Glutamatergic neuron (in vitro differentiated cells): ENCODE data around the gene RBBP7. TPM values are rescaled to one million over a fixed set of nuclear protein-coding genes. Genes with fewer than 3 reads are reported as not detected.

Experiments
- DNase-seq: peaks from one replicate; pipeline ENCODE4 v3.0.0; 2022
- H3K27ac Mint-ChIP-seq: one replicate; pipeline ENCODE4 v1.8.0; 2020; ENCODE audit warnings: mild to moderate bottlenecking, mixed read lengths, inconsistent platforms; ENCODE audit not compliant: unreplicated experiment
- H3K27me3 Mint-ChIP-seq: one replicate; pipeline ENCODE4 v1.8.0; 2020; ENCODE audit warnings: mild to moderate bottlenecking, moderate library complexity, mixed read lengths, inconsistent platforms; ENCODE audit not compliant: unreplicated experiment
- H3K36me3 Mint-ChIP-seq: one replicate; pipeline ENCODE4 v1.8.0; 2020; ENCODE audit warnings: mild to moderate bottlenecking, mixed read lengths, inconsistent platforms; ENCODE audit not compliant: unreplicated experiment
- H3K4me1 Mint-ChIP-seq: one replicate; pipeline ENCODE4 v1.8.0; 2020; ENCODE audit warnings: mild to moderate bottlenecking, low read depth, mixed read lengths, inconsistent platforms; ENCODE audit not compliant: unreplicated experiment
- H3K4me3 Mint-ChIP-seq: one replicate; pipeline ENCODE4 v1.8.0; 2020; ENCODE audit warnings: mild to moderate bottlenecking, mixed read lengths, inconsistent platforms; ENCODE audit not compliant: unreplicated experiment
- H3K9me3 Mint-ChIP-seq: one replicate; pipeline ENCODE4 v1.8.0; 2020; ENCODE audit warnings: mild to moderate bottlenecking, moderate library complexity, mixed read lengths, inconsistent platforms; ENCODE audit not compliant: unreplicated experiment
- total RNA-seq: library from RNA; stranded (reverse); fragmentation: NEBNext Ultra II Directional; extraction: Animal tissue kit (Norgen Biotek cat#: 25700); gene quantifications from one replicate; pipeline ENCODE4 v1.2.1, GENCODE V29; 2021; ENCODE audit not compliant: unreplicated experiment
- TF ChIP-seq, protein P1 (sequence below): fragments of 200-600 bp; sonication (generic); IDR thresholded peaks from one replicate; pipeline ENCODE4 v1.5.0; 2021; ENCODE audit not compliant: partially characterized antibody, unreplicated experiment

Gene RBBP7
- total RNA-seq, 1 donor from 2014 or later: 79.2 TPM

DNA sequence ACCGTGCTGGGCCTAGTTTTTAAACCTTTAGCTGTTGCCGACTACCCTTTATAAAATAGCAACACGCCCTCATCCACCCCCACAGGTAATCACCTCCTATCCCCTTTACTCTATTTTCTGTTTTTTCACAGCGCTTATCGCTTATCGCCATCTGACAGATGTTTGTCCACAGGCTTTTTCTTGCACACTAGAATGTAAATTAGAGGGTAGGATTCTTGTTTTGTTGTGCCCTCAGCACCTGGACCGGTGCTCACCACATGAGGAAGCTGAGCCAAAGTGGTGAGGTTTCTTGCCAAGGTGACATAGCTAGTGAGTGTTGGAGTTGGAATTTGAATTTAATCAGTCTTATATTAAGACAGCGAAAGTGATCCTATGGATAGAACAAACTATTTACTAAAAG, 2.9 kb upstream of the RBBP7 start:
- Mint-ChIP-seq H3K4me3 (no peak overlapping the region), H3K27me3 (peaks cover 5% of the 10 kb centered on the region), H3K9me3 (peaks cover 4% of the 10 kb centered on the region), H3K4me1 (peaks cover 6% of the 10 kb centered on the region), H3K27ac (no peak overlapping the region), H3K36me3 (no peaks in the 10 kb centered on the region)
- TF ChIP-seq, protein P1, sequence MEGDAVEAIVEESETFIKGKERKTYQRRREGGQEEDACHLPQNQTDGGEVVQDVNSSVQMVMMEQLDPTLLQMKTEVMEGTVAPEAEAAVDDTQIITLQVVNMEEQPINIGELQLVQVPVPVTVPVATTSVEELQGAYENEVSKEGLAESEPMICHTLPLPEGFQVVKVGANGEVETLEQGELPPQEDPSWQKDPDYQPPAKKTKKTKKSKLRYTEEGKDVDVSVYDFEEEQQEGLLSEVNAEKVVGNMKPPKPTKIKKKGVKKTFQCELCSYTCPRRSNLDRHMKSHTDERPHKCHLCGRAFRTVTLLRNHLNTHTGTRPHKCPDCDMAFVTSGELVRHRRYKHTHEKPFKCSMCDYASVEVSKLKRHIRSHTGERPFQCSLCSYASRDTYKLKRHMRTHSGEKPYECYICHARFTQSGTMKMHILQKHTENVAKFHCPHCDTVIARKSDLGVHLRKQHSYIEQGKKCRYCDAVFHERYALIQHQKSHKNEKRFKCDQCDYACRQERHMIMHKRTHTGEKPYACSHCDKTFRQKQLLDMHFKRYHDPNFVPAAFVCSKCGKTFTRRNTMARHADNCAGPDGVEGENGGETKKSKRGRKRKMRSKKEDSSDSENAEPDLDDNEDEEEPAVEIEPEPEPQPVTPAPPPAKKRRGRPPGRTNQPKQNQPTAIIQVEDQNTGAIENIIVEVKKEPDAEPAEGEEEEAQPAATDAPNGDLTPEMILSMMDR: no peak
- DNase-seq: no peak

DNA sequence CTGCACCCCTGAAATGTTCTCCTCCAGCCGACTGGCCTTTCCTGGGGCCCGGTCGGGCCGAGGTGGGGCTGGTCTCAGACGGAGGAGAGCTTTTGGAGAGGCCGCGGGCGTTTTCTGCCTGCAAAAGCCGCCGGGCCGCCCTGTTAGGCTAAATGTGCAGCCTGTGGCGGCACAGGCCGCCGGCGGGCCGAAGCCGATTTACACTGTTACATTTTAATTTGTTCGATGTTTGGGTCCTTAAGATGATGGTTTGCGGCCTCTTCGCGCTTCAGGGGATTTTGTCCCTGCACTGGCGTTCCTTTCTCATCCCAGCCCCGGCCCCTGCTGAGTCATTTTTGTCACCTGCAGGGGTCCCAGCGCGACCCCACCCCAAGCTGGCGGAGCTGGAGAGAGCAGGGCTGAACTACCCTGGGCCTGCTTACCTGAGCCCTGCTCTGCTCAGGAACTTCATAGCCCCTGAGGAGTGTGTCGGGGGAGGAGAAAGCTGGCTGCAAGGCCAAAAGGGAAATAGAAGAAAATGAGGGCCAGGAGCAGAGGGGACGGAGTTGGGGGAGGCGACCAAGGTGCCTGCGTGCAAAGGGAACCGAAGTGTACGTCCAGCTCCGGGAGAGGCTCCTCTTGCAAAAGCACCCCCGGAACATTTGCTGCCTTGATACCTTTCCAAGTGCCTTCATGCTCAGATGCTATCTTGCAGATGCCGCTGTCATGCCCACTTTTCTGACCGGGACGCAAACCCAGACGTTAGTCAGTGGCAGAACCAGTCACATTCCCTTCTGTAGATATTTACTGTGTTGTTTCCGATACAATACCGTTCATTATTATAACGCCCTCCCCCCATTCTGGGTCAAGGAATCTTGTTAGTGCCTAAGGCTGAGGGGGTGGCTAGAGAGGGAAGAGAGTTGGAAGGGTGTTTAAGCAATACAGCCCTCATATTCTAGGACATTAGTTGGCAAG, 977 bp upstream of the RBBP7 start:
- peaks cover 6% of the 10 kb centered on the region for H3K4me1 Mint-ChIP-seq

DNA sequence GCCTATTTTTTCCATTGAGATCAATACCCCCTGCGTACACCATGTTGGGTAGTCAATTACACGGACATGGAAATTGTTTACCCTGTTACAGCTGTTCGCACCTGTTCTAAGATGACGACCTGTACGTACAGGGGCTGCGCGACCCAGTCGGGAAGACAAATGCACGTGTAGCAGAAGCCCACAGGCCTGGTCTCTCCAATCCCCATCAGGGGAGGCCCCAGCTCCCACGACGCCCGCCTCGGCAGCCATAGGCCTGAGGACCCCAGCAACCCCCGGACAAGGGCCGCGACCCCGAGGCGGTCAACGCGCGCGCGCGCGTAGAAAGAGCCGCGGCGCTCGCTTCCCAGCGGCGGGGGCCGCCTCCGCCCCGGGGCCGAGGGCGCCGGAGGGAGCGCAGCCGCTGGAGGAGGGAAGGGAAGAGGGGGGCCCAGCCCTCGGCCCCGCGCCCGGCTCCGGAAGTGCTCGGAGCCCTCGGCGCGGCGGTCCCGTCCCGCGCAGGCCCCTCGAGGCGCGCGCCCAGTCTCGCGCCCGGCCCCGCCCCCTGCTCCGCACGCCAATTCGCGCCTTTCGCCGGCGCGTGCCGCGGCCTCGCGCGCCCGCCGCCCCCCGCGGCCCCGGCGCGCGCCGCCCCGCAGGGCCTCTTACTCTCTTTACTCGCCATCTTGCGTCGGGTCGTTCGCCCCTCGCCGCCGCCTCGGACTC, 618 bp downstream of the RBBP7 start:
- Mint-ChIP-seq H3K27me3 (peaks cover 5% of the 10 kb centered on the region), H3K9me3 (peaks cover 4% of the 10 kb centered on the region), H3K27ac (peak overlapping the region; percentile 91), H3K36me3 (no peaks in the 10 kb centered on the region), H3K4me3 (peak overlapping the region; percentile 95), H3K4me1 (peaks cover 6% of the 10 kb centered on the region)
- peak; percentile 54 for DNase-seq
- TF ChIP-seq, protein P1: no peak

More for the DNA sequence above, 977 bp upstream of the RBBP7 start:
- Mint-ChIP-seq H3K36me3 (no peaks in the 10 kb centered on the region), H3K4me3 (peak overlapping the region; percentile 87), H3K27ac (peak overlapping the region; percentile 91), H3K27me3 (peaks cover 5% of the 10 kb centered on the region), H3K9me3 (peaks cover 4% of the 10 kb centered on the region)
- TF ChIP-seq, protein P1: no peak
- peak; percentile 29 for DNase-seq

DNA sequence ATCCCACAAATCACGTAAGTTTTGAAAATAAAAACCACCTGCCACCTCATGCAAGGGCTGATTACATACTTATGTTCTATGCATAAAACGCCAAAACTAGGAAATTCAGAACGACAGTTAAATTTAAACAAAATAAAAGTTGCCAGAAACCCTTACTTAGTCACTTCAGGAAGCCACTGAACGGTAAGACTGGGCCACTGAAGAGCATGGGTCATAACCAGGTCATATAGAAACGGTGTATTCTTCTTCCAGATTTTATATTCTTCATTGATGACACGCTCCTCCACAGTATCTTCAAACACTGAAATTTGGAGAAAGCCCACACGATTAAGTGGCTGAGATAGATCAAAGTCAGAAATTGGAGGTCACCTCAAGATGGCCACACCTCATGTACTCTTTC, 1.2 kb downstream of the RBBP7 start:
- Mint-ChIP-seq H3K27ac (peak overlapping the region; percentile 91), H3K4me3 (peak overlapping the region; percentile 95), H3K9me3 (peaks cover 4% of the 10 kb centered on the region), H3K4me1 (peaks cover 6% of the 10 kb centered on the region), H3K36me3 (no peaks in the 10 kb centered on the region), H3K27me3 (peaks cover 5% of the 10 kb centered on the region)
- TF ChIP-seq, protein P1: no peak
- DNase-seq: no peak
